Measurements from ENCODE around the gene ENTHD1.

Gene ENTHD1

DNA sequence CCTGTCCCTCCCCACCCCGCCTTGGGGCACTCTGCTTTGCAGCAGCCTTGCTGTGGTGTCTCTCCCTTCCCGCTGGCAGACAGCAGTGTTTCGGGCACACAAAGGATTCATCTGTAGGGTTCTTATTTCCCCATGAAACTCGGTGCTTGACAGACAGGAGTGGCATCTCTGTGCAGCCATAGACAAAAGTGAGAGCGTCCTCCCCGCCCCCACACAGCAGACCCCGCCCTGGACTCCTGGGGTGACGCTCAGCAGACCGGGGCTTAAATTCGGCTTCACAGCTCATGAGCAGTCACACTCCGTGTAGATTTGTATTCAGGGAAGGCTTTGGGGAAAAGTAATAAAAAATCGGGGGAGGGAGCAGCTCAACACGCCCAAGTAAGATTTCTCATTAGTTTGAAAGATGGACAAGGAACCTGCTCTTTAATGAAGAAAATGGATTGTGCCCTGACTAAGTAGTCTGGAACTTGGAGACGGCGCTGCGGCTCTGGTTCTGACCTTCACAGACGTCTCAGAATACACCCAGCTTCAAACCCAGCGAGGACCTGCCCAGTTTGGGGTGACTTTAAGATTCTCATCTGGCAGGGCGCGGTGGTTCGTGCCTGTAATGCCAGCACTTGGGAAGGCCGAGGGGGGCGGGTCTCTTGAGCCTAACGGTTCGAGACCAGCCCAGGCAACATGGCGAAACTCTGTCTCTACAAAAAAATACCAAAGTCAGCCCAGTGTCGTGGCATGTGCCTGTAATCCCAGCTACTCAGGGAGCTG, 187.0 kb downstream of the ENTHD1 start:
- H4K20me1 ChIP-seq (ENCODE audit: insufficient read depth, low read length), result no peaks in the 10 kb centered on the region
- H3F3A ChIP-seq (ENCODE audit: insufficient read depth, low read length), result no peaks in the 10 kb centered on the region
- H3K27ac ChIP-seq (ENCODE audit: low read depth, low read length, poor library complexity, severe bottlenecking), result no peak overlapping the region
- no peaks in the 10 kb centered on the region for H3K4me1 ChIP-seq (ENCODE audit: insufficient read depth, low read length, severe bottlenecking)
- TF ChIP-seq, protein P1, sequence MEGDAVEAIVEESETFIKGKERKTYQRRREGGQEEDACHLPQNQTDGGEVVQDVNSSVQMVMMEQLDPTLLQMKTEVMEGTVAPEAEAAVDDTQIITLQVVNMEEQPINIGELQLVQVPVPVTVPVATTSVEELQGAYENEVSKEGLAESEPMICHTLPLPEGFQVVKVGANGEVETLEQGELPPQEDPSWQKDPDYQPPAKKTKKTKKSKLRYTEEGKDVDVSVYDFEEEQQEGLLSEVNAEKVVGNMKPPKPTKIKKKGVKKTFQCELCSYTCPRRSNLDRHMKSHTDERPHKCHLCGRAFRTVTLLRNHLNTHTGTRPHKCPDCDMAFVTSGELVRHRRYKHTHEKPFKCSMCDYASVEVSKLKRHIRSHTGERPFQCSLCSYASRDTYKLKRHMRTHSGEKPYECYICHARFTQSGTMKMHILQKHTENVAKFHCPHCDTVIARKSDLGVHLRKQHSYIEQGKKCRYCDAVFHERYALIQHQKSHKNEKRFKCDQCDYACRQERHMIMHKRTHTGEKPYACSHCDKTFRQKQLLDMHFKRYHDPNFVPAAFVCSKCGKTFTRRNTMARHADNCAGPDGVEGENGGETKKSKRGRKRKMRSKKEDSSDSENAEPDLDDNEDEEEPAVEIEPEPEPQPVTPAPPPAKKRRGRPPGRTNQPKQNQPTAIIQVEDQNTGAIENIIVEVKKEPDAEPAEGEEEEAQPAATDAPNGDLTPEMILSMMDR (IDR thresholded peaks at IDR 0.05; ENCODE audit: low read length), result no peak
- no peak for TF ChIP-seq EZH2 (IDR thresholded peaks at IDR 0.05; ENCODE audit: borderline replicate concordance, low read length)
- no peaks in the 10 kb centered on the region for H3K36me3 ChIP-seq (ENCODE audit: insufficient read depth, low read length)
- peaks cover 13% of the 10 kb centered on the region; the same call in 1 of the 2 replicates for H3K27me3 ChIP-seq (ENCODE audit: insufficient read depth, low read length)
- no peaks in the 10 kb centered on the region for H3K9me2 ChIP-seq (ENCODE audit: low read depth, low read length)
- no peak overlapping the region for H3K9ac ChIP-seq (ENCODE audit: low read length)
- no peak overlapping the region for H2AFZ ChIP-seq (ENCODE audit: low read length)
- H3K9me3 ChIP-seq (ENCODE audit: low read length), result no peaks in the 10 kb centered on the region
- no peak overlapping the region for H3K4me3 ChIP-seq (ENCODE audit: low read depth, low read length, poor library complexity, severe bottlenecking)
- H3K4me2 ChIP-seq (ENCODE audit: low read length), result no peak overlapping the region
- H3K79me2 ChIP-seq (ENCODE audit: insufficient read depth, low read length), result no peaks in the 10 kb centered on the region

DNA sequence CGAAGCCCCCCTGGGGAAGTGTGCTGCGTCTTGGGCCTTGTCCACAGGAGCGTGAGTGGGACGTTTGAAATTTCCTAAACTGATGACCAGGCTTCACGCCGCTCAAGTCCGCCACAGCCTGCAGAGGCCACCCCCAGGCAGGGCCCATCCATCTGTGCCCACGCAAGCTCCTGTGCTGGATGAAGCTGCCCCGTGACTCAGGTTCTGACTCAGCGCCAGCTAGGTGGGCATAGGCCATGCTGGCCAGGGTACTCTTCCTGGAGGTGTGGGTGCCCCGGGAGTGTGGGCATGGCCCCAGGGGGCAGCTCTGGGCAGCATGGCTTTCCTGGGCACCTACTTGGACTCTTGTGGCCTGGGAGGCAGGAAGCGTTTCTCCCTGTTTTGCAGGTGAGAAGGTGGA, 188.2 kb downstream of the ENTHD1 start:
- Histone ChIP-seq H3K4me2 (ENCODE audit: low read length) (no peak overlapping the region), H2AFZ (ENCODE audit: low read length) (no peak overlapping the region), H3K4me1 (ENCODE audit: insufficient read depth, low read length, severe bottlenecking) (no peaks in the 10 kb centered on the region), H3K36me3 (ENCODE audit: insufficient read depth, low read length) (no peaks in the 10 kb centered on the region), H3K27ac (ENCODE audit: low read depth, low read length, poor library complexity, severe bottlenecking) (no peak overlapping the region), H3K9me2 (ENCODE audit: low read depth, low read length) (no peaks in the 10 kb centered on the region), H3K9ac (ENCODE audit: low read length) (no peak overlapping the region), H3F3A (ENCODE audit: insufficient read depth, low read length) (no peaks in the 10 kb centered on the region), H3K9me3 (ENCODE audit: low read length) (no peaks in the 10 kb centered on the region), H4K20me1 (ENCODE audit: insufficient read depth, low read length) (no peaks in the 10 kb centered on the region), H3K27me3 (ENCODE audit: insufficient read depth, low read length) (peaks cover 8% of the 10 kb centered on the region; the same call in 1 of the 2 replicates), H3K79me2 (ENCODE audit: insufficient read depth, low read length) (no peaks in the 10 kb centered on the region), H3K4me3 (ENCODE audit: low read depth, low read length, poor library complexity, severe bottlenecking) (no peak overlapping the region)
- TF ChIP-seq, protein P1 (IDR thresholded peaks at IDR 0.05; ENCODE audit: low read length), result no peak
- no peak for TF ChIP-seq EZH2 (IDR thresholded peaks at IDR 0.05; ENCODE audit: borderline replicate concordance, low read length)

DNA sequence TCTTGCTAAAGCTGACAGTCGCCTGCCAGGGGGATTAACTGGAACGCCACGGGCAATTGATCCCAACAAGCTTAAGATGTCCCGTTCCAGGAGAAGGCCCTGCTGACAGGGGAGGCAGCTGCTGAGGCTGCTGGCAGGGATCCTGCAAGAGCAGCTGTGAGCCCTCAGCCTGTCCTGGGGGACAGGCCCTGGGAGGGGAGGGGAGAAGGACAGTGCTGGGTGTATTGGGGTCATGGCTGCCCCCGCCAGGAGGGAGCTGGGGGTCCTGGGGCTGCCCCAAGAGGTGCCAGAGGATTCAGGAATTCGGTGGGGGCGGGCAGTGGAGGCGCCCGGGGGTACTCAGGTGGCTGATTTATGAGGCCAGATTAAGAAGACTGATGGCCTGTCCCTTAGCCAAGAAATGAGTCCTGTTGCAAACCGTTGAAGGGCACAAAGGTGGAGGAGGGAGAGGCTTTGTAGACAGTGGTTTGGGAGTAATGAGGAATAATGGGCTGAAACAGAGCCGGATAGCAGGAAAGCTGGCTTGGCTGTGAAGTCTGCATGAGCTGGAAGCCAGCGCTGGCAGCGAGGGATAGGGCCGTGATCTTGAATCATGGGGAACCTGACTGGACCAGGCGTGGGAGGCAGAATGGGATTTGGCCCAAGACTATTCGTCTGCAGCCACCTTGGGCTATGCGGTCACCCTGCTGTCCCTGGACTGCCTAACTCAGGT, 189.5 kb downstream of the ENTHD1 start:
- Histone ChIP-seq H3K36me3 (ENCODE audit: insufficient read depth, low read length) (no peaks in the 10 kb centered on the region), H3K9ac (ENCODE audit: low read length) (no peak overlapping the region), H3K27me3 (ENCODE audit: insufficient read depth, low read length) (peaks cover 7% of the 10 kb centered on the region; the same call in 1 of the 2 replicates), H3K79me2 (ENCODE audit: insufficient read depth, low read length) (no peaks in the 10 kb centered on the region), H4K20me1 (ENCODE audit: insufficient read depth, low read length) (no peaks in the 10 kb centered on the region), H2AFZ (ENCODE audit: low read length) (no peak overlapping the region), H3F3A (ENCODE audit: insufficient read depth, low read length) (no peaks in the 10 kb centered on the region), H3K9me2 (ENCODE audit: low read depth, low read length) (no peaks in the 10 kb centered on the region), H3K4me1 (ENCODE audit: insufficient read depth, low read length, severe bottlenecking) (no peaks in the 10 kb centered on the region), H3K27ac (ENCODE audit: low read depth, low read length, poor library complexity, severe bottlenecking) (no peak overlapping the region), H3K4me3 (ENCODE audit: low read depth, low read length, poor library complexity, severe bottlenecking) (no peak overlapping the region), H3K9me3 (ENCODE audit: low read length) (no peaks in the 10 kb centered on the region), H3K4me2 (ENCODE audit: low read length) (no peak overlapping the region)
- TF ChIP-seq, protein P1 (IDR thresholded peaks at IDR 0.05; ENCODE audit: low read length), result no peak
- no peak for TF ChIP-seq EZH2 (IDR thresholded peaks at IDR 0.05; ENCODE audit: borderline replicate concordance, low read length)
